AG04450 (cell line): ENCODE data around the gene HEPHL1. TPM values are rescaled to one million over a fixed set of nuclear protein-coding genes. Genes with fewer than 3 reads are reported as not detected.
"Not testable (repeated sequence)": the region's sequence is repeated elsewhere in the genome, so short reads cannot be mapped to it uniquely, and the experiment has no call there.

Experiments
- CTCF ChIA-PET: fragments of 300-600, 350-600 bp; formaldehyde crosslinking; extraction: SDS; loops from one replicate; lab custom pipeline; 2022; ENCODE audit warnings: antibody characterized with exemption, inconsistent platforms; lab: Charles Lee
- POLR2A ChIA-PET: fragments of 350-600 bp; formaldehyde crosslinking; extraction: SDS; loops from one replicate; lab custom pipeline; 2021; ENCODE audit warnings: antibody characterized with exemption, inconsistent platforms; lab: Yijun Ruan, JAX
- DNase-seq: peaks from one replicate; pipeline ENCODE4 v3.0.0-alpha.2; 2011; ENCODE audit warnings: low read depth, low spot score
- H3K27ac ChIP-seq: one replicate; pipeline ENCODE4 v1.5.1; 2012; ENCODE audit warnings: low read depth, low read length, control low read depth
- H3K27me3 ChIP-seq: one replicate; pipeline ENCODE4 v1.6.0; 2012; ENCODE audit warnings: low read length; ENCODE audit not compliant: control insufficient read depth, insufficient read depth
- H3K4me3 ChIP-seq: 2 replicates; pipeline ENCODE4 v1.5.1; 2011; ENCODE audit warnings: mild to moderate bottlenecking, low read depth, low read length, control low read depth
- H3K9me3 ChIP-seq: 2 replicates; pipeline ENCODE4 v1.5.1; 2012; ENCODE audit warnings: low read length; ENCODE audit not compliant: control insufficient read depth, insufficient read depth
- CTCF ChIP-seq: IDR thresholded peaks from 2 replicates; pipeline ENCODE4 v1.5.1; 2011; ENCODE audit warnings: low read depth, low read length, control low read depth, inconsistent platforms
- polyA minus RNA-seq: library from RNA; depleted of rRNA, polyadenylated mRNA; stranded (reverse); fragments of >200 nt; gene quantifications from 2 replicates; pipeline ENCODE4 v1.2.3, GENCODE V29; 2011; rRNA and poly(A)+ RNA removed
- polyA plus RNA-seq: library from polyadenylated mRNA; depleted of rRNA; stranded (reverse); fragments of >200 nt; gene quantifications from 2 replicates; pipeline ENCODE4 v1.2.3, GENCODE V29; 2011; rRNA removed

HEPHL1 gene, protein sequence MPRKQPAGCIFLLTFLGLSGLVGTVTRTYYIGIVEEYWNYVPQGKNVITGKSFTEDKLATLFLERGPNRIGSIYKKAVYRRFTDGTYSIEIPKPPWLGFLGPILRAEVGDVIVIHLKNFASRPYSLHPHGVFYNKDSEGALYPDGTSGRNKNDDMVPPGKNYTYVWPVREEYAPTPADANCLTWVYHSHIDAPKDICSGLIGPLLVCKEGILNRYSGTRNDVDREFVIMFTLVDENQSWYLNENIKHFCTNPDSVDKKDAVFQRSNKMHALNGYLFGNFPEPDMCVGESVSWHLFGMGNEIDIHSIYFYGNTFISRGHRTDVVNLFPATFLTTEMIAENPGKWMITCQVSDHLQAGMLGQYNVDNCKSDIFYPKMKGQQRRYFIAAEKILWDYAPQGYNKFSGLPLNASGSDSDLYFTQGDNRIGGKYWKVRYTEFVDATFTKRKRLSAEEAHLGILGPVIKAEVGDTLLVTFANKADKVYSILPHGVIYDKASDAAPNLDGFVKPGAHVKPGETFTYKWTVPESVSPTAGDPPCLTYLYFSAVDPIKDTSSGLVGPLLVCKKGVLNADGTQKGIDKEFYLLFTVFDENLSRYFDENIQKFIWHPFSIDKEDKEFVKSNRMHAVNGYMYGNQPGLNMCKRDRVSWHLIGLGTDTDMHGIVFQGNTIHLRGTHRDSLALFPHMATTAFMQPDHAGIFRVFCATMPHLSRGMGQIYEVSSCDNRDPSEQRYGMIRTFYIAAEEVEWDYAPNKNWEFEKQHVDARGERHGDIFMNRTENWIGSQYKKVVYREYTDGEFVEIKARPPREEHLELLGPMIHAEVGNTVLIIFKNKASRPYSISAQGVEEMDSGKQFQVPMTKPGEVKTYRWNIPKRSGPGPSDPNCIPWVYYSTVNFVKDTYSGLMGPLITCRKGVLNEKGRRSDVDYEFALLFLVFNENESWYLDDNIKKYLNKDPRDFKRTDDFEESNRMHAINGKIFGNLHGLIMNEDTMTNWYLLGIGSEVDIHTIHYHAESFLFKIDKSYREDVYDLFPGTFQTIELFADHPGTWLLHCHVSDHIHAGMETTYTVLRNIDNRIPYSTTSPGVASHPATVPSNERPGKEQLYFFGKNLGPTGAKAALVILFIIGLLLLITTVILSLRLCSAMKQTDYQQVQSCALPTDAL
- polyA plus RNA-seq (0.02 and 0.04 TPM in 2 replicates), polyA minus RNA-seq (not detected in 2 replicates)

GRCh38 chr11:94020777-94021481 is at the start of gene HEPHL1:
Gene HEPHL1, plus strand, starts transcription at chr11:94021354. Its CDS starts 15 bp downstream, at chr11:94021369.
- Histone ChIP-seq H3K27me3 (no peaks in the 10 kb centered on the region), H3K27ac (no peak within 1 kb of the TSS), H3K4me3 (no peak within 1 kb of the TSS), H3K9me3 (no peaks in the 10 kb centered on the region)
- no peak for DNase-seq
- POLR2A ChIA-PET = no interaction called here
- no peak for TF ChIP-seq CTCF
- CTCF ChIA-PET = no interaction called here

DNA sequence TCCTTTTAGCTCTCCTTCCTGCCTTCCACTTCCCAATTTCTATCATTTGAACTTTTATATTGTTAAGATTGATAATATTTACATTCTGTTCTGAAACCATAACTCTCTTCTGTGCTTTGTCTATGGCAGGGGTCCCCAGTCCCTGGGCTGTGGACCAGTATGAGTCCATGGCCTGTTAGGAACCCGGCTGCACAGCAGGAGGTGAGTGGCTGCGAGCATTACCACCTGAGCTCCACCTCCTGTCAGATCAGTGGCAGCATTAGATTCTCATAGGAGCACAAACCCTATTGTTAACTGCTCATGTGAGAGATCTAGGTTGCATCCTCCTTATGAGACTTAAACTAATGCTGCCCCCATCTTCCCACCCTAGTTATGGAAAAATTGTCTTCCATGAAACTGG is 48.4 kb upstream of the HEPHL1 start:
- Histone ChIP-seq H3K27ac (no peak overlapping the region), H3K27me3 (peaks cover 6% of the 10 kb centered on the region), H3K9me3 (no peaks in the 10 kb centered on the region; the same call in 1 of the 2 replicates), H3K4me3 (no peak overlapping the region)
- DNase-seq = no peak
- no peak for TF ChIP-seq CTCF
- ChIA-PET CTCF (no interaction called here), POLR2A (no interaction called here)

DNA sequence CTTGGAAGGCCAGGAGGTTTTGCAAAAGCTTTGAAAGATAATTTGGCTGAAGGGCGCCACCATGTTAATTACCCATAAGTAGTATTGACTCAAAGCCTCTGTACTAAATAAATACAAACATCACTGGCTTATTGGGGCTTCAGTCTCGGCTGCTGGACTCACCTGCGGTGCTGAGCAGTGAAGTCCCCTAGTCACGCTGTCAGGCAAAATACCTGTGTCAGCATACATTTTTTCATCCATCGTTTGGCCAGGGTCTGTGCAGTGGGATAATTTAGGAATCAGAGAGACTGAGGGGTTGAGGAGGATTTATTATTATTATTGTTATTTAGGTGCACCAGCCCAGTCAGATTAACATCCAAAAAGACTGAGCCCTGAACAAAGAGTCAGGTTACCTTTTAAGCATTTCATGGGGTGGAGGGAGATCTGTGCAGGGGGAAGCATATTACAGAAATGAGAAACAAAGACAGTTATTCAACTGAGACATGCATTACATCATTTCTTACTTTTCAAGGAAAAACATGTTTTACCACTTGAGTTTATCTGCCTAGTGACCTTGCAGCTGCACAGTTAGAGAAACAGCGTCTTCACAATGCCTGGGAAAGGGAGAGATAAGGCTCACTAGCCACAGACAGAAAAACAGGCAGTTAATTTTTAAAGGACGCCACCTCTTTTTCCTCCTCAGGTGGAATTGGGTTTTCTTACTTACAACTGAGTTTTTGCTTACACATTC is 47.7 kb upstream of the HEPHL1 start:
- POLR2A ChIA-PET, H3K27ac ChIP-seq, H3K9me3 ChIP-seq, CTCF ChIA-PET, H3K27me3 ChIP-seq, H3K4me3 ChIP-seq, DNase-seq: not testable (repeated sequence)

GRCh38 chr11:93974759-93975158 is 46.4 kb upstream of the HEPHL1 start:
- POLR2A ChIA-PET = no interaction called here
- no peaks in the 10 kb centered on the region; the same call in 1 of the 2 replicates for H3K9me3 ChIP-seq

DNA sequence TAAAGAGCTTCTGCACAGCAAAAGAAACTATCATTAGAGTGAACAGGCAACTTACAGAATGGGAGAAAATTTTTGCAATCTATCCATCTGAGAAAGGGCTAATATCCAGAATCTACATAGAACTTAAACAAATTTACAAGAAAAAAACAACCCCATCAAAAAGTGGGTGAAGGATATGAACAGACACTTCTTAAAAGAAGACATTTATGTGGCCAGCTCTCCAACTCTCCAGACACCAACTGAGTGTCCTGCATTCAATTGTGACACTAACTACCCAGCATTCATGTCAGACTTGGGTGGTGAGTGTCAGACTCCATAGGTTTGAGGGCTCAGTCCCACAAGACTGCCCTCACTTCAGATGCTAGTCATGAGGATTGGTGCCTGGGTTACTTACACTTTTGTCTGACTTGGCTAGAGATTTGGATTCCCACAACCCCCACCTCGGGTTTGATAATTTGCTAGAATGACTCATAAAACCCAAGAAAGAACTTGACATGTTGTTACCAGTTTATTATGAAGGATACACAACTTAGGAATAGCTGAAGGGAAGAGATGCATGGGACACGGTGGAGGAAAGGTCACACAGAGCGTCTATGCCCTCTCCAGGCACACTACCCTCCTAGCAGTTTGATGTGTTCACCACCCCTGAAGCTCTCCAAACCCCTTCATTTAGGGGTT is 44.4 kb upstream of the HEPHL1 start:
- H3K4me3 ChIP-seq, H3K27ac ChIP-seq, H3K9me3 ChIP-seq, DNase-seq, H3K27me3 ChIP-seq, CTCF ChIA-PET, POLR2A ChIA-PET: not testable (repeated sequence)

More at GRCh38 chr11:93974759-93975158, 46.4 kb upstream of the HEPHL1 start:
- Histone ChIP-seq H3K4me3 (no peak overlapping the region), H3K27me3 (peaks cover 11% of the 10 kb centered on the region), H3K27ac (no peak overlapping the region)
- no peak for TF ChIP-seq CTCF
- no peak for DNase-seq
- CTCF ChIA-PET = no interaction called here
